GM12865 (cell line): ENCODE results near the gene FLRT2.

ENCODE experiments used
- DNase-seq: peaks from one replicate; pipeline ENCODE4 v3.0.0; 2010; ENCODE audit warnings: low read depth
- H3K4me3 ChIP-seq: 2 replicates; pipeline ENCODE4 v1.5.1; 2011; ENCODE audit warnings: mild to moderate bottlenecking, low read depth, low read length, control low read depth
- TF ChIP-seq, protein P1 (sequence below): IDR thresholded peaks from 2 replicates; pipeline ENCODE4 v1.5.1; 2011; ENCODE audit warnings: low read length, control low read depth, low read depth, inconsistent platforms; ENCODE audit not compliant: insufficient read depth; ENCODE audit errors: missing control alignments

Gene FLRT2

DNA sequence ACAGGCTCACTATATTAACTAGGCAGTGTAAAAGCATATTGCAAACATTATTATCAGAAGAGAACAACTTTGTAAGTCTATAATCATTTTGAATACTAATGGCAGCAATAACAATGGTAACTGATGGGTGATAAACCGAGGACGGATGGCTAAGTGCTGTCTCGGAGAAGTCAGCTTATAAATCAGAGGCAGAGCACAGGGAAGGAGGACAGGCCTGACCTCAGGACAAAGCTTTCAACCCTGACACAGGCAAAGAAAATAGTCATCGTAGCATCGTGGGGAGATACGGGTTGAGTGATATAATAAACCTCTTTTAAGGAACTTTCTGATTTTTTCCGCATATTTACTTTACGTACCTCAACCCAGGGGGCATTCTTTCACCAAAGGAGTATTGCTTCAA, 48.4 kb downstream of the FLRT2 start:
- no peak for DNase-seq
- H3K4me3 ChIP-seq, result no peak overlapping the region
- TF ChIP-seq, protein P1, sequence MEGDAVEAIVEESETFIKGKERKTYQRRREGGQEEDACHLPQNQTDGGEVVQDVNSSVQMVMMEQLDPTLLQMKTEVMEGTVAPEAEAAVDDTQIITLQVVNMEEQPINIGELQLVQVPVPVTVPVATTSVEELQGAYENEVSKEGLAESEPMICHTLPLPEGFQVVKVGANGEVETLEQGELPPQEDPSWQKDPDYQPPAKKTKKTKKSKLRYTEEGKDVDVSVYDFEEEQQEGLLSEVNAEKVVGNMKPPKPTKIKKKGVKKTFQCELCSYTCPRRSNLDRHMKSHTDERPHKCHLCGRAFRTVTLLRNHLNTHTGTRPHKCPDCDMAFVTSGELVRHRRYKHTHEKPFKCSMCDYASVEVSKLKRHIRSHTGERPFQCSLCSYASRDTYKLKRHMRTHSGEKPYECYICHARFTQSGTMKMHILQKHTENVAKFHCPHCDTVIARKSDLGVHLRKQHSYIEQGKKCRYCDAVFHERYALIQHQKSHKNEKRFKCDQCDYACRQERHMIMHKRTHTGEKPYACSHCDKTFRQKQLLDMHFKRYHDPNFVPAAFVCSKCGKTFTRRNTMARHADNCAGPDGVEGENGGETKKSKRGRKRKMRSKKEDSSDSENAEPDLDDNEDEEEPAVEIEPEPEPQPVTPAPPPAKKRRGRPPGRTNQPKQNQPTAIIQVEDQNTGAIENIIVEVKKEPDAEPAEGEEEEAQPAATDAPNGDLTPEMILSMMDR, result no peak

DNA sequence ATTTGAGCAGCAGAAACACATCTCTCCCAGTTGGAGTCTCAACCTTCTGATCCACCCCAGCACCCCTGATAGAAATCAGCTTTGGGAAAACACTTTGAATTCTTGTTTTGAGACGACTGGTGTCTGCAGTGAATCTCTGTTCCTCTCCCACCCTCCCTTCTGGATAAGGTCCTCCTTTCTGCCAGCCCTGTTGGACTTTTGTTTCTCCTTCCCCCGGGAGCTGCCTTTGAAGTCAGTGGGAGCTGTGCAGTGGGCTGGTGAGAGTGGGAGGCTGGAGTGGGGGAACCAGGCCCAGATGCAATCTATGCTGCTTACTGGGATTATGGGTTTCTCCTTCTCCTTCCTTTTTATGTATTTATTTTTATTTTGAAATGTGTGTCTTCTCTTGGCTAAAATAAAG, 49.0 kb downstream of the FLRT2 start:
- H3K4me3 ChIP-seq, result no peak overlapping the region
- TF ChIP-seq, protein P1, result no peak
- no peak for DNase-seq

- no peak for DNase-seq
- H3K4me3 ChIP-seq, result no peak overlapping the region
- TF ChIP-seq, protein P1, result no peak
Observed at GRCh38 chr14:85579942-85580341, 50.0 kb downstream of the FLRT2 start.

- TF ChIP-seq, protein P1, result no peak
- no peak for DNase-seq
- no peak overlapping the region for H3K4me3 ChIP-seq
Observed at GRCh38 chr14:85580536-85581140, 50.7 kb downstream of the FLRT2 start.

DNA sequence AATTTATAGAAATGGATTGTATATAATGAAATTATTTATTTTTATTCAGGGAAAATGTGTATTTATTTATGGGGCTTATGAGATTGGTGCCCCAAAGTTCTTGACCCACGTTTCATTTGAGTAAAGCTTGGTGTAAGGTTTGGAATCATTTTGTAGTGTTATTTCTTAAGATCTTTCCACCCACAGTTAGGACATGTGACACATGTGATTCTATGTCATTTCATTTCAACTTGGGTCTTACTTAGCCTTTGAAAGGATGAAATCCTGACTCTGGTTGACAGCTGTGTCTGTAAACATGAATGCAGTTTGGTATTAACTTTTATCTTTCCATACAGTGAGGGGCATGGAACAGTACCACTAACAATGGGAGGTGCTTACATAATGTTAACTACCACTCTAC, 51.7 kb downstream of the FLRT2 start:
- no peak overlapping the region for H3K4me3 ChIP-seq
- TF ChIP-seq, protein P1, result no peak
- no peak for DNase-seq

GRCh38 chr14:85583380-85583779, 53.4 kb downstream of the FLRT2 start:
- DNase-seq, result no peak
- TF ChIP-seq, protein P1, result no peak
- no peak overlapping the region for H3K4me3 ChIP-seq

DNA sequence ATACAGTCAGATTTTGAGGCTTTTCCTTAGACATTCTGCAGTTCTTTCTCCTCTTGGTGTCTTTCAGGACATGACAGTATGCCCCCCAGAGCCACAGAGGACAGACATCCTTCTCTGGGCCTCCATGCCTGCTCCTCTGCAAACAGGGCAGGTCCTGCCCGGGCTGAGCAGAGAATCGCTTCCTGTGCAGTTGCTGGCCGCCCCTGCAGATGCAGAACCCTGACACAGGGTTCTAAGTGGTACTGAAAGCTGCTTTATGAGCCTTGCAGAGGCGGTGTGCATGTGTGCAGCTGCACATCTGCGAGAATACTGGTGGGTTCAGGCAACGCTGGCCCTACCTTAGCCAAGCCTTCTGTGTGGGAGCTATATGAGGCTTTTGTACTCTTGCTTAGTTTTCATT, 54.5 kb downstream of the FLRT2 start:
- H3K4me3 ChIP-seq, result no peak overlapping the region
- TF ChIP-seq, protein P1, result no peak
- DNase-seq, result no peak
